Neural cell (in vitro differentiated cells): ENCODE results near the gene MTMR12. TPM values are rescaled to one million over a fixed set of nuclear protein-coding genes. Genes with fewer than 3 reads are reported as not detected.

Experiments used
- H2AFZ ChIP-seq: fragments of 200-600, 300-800 bp; sonication (generic), shearing (Covaris generic); 2 replicates; pipeline ENCODE4 v1.6.0; 2014; ENCODE audit warnings: low read depth, mild to moderate bottlenecking, antibody characterized with exemption, low read length, moderate library complexity
- H3F3A ChIP-seq: fragments of 200-600 bp; shearing (Covaris generic); 2 replicates; pipeline ENCODE4 v1.6.1; 2016; ENCODE audit warnings: mild to moderate bottlenecking, moderate library complexity, mixed read lengths, antibody characterized with exemption, low read length; ENCODE audit not compliant: insufficient read depth, poor library complexity, severe bottlenecking
- H3K27ac ChIP-seq: fragments of 200-600, 300-800 bp; sonication (generic), shearing (Covaris generic); 2 replicates; pipeline ENCODE4 v1.5.1; 2014; ENCODE audit warnings: mild to moderate bottlenecking, low read length, moderate library complexity
- H3K27me3 ChIP-seq: fragments of 300-800, 200-600 bp; sonication (generic), shearing (Covaris generic); 2 replicates; pipeline ENCODE4 v1.6.0; 2014; ENCODE audit warnings: mild to moderate bottlenecking, low read depth, low read length, moderate library complexity; ENCODE audit not compliant: insufficient read depth
- H3K36me3 ChIP-seq: fragments of 300-800, 200-600 bp; sonication (generic), shearing (Covaris generic); 2 replicates; pipeline ENCODE4 v1.5.1; 2014; ENCODE audit warnings: mild to moderate bottlenecking, antibody characterized with exemption, low read length, moderate library complexity; ENCODE audit not compliant: insufficient read depth
- H3K4me2 ChIP-seq: fragments of 300-800, 200-600 bp; sonication (generic), shearing (Covaris generic); 2 replicates; pipeline ENCODE4 v1.6.0; 2014; ENCODE audit warnings: mild to moderate bottlenecking, low read length
- H3K4me3 ChIP-seq: fragments of 300-800, 200-600 bp; sonication (generic), shearing (Covaris generic); 2 replicates; pipeline ENCODE4 v1.5.1; 2014; ENCODE audit warnings: mild to moderate bottlenecking, low read length, moderate library complexity
- H3K79me2 ChIP-seq: fragments of 200-600 bp; shearing (Covaris generic); replicated peaks from 2 replicates; pipeline ENCODE4 v1.6.0; 2014; ENCODE audit warnings: mild to moderate bottlenecking, low read length, moderate library complexity; ENCODE audit not compliant: insufficient read depth
- H3K9ac ChIP-seq: fragments of 300-800, 200-600 bp; sonication (generic), shearing (Covaris generic); 2 replicates; pipeline ENCODE4 v1.6.1; 2016; ENCODE audit warnings: mild to moderate bottlenecking, low read length, mixed read lengths
- H3K9me2 ChIP-seq: fragments of 200-600 bp; shearing (Covaris generic); 2 replicates; pipeline ENCODE4 v1.6.1; 2016; ENCODE audit warnings: mild to moderate bottlenecking, low read length, mixed read lengths; ENCODE audit not compliant: insufficient read depth
- H3K9me3 ChIP-seq: fragments of 200-600, 300-800 bp; sonication (generic), shearing (Covaris generic); 2 replicates; pipeline ENCODE4 v1.6.1; 2016; ENCODE audit warnings: mild to moderate bottlenecking, mixed run types, low read length, moderate library complexity, mixed read lengths
- H4K20me1 ChIP-seq: fragments of 200-600 bp; shearing (Covaris generic); 2 replicates; pipeline ENCODE4 v1.6.1; 2016; ENCODE audit warnings: mild to moderate bottlenecking, mixed run types; ENCODE audit not compliant: insufficient read depth
- CTCF ChIP-seq: fragments of 450-650 bp; IDR thresholded peaks from 2 replicates; pipeline ENCODE4 v1.5.1; 2014; ENCODE audit warnings: antibody characterized with exemption, mild to moderate bottlenecking, moderate library complexity; ENCODE audit not compliant: poor library complexity, severe bottlenecking
- EP300 ChIP-seq: fragments of 450-650 bp; conservative IDR thresholded peaks from 2 replicates; pipeline ENCODE4 v1.6.1; 2014; ENCODE audit warnings: antibody characterized with exemption, mild to moderate bottlenecking, moderate library complexity; ENCODE audit not compliant: poor library complexity, severe bottlenecking
- EZH2 ChIP-seq: fragments of 200-600, 300-800 bp; shearing (Covaris generic), sonication (generic); IDR thresholded peaks from 2 replicates; pipeline ENCODE4 v1.6.1; 2014; ENCODE audit warnings: antibody characterized with exemption, low read length, borderline replicate concordance, mild to moderate bottlenecking; ENCODE audit not compliant: insufficient read depth, poor library complexity, severe bottlenecking
- MXI1 ChIP-seq: fragments of 450-650 bp; conservative IDR thresholded peaks from 2 replicates; pipeline ENCODE4 v1.6.1; 2014; ENCODE audit warnings: antibody characterized with exemption, mild to moderate bottlenecking; ENCODE audit not compliant: poor library complexity, severe bottlenecking
- POLR2AphosphoS5 ChIP-seq: IDR thresholded peaks from 2 replicates; pipeline ENCODE4 v1.6.1; 2012
- RAD21 ChIP-seq: fragments of 450-650 bp; conservative IDR thresholded peaks from 2 replicates; pipeline ENCODE4 v1.6.1; 2014; ENCODE audit warnings: antibody characterized with exemption, mild to moderate bottlenecking, moderate library complexity
- REST ChIP-seq: IDR thresholded peaks from 2 replicates; pipeline ENCODE4 v1.6.1; 2012; ENCODE audit warnings: borderline replicate concordance
- SMC3 ChIP-seq: fragments of 450-650 bp; conservative IDR thresholded peaks from 2 replicates; pipeline ENCODE4 v1.6.1; 2014; ENCODE audit warnings: antibody characterized with exemption, mild to moderate bottlenecking, moderate library complexity; ENCODE audit not compliant: poor library complexity
- TAF1 ChIP-seq: IDR thresholded peaks from 2 replicates; pipeline ENCODE4 v1.6.1; 2012; ENCODE audit warnings: low read depth
- polyA plus RNA-seq: library from polyadenylated mRNA; depleted of rRNA; stranded (reverse); fragments of >200 nt; gene quantifications from 2 replicates; pipeline ENCODE4 v1.2.3, GENCODE V29; 2014

MTMR12 gene
- polyA plus RNA-seq, 1 donor from 2014 or later = 13.5 TPM

GRCh38 chr5:32273821-32274220 lies 38.9 kb downstream of the MTMR12 start:
- Histone ChIP-seq H3K27ac (no peak overlapping the region), H4K20me1 (no peaks in the 10 kb centered on the region), H3K4me3 (no peak overlapping the region), H3K36me3 (no peaks in the 10 kb centered on the region), H3K27me3 (no peaks in the 10 kb centered on the region), H3F3A (no peaks in the 10 kb centered on the region), H3K9me2 (no peaks in the 10 kb centered on the region), H3K9me3 (no peaks in the 10 kb centered on the region), H3K4me2 (no peak overlapping the region), H2AFZ (no peak overlapping the region), H3K79me2 (peaks cover 5% of the 10 kb centered on the region), H3K9ac (no peak overlapping the region)
- TF ChIP-seq REST (no peak), EZH2 (no peak), MXI1 (no peak), TAF1 (no peak), RAD21 (no peak), EP300 (no peak), CTCF (no peak), POLR2AphosphoS5 (no peak), SMC3 (no peak)

GRCh38 chr5:32272746-32273145 lies 40.0 kb downstream of the MTMR12 start:
- peaks cover 3% of the 10 kb centered on the region for H3K79me2 ChIP-seq
- H3K36me3 ChIP-seq = no peaks in the 10 kb centered on the region
- no peak overlapping the region for H3K4me3 ChIP-seq
- H3K4me2 ChIP-seq = no peak overlapping the region
- TF ChIP-seq TAF1 (no peak), SMC3 (no peak), POLR2AphosphoS5 (no peak), RAD21 (no peak), MXI1 (no peak), CTCF (no peak), EP300 (no peak), REST (no peak), EZH2 (no peak)
- H3K9ac ChIP-seq = no peak overlapping the region
- no peak overlapping the region for H2AFZ ChIP-seq
- no peaks in the 10 kb centered on the region for H3F3A ChIP-seq
- H3K27ac ChIP-seq = no peak overlapping the region
- H3K9me2 ChIP-seq = no peaks in the 10 kb centered on the region
- no peaks in the 10 kb centered on the region for H3K27me3 ChIP-seq
- no peaks in the 10 kb centered on the region for H4K20me1 ChIP-seq
- H3K9me3 ChIP-seq = no peaks in the 10 kb centered on the region
